Spinal cord (tissue), 10 donors: Measurements from ENCODE around the gene LZIC. TPM values are rescaled to one million over a fixed set of nuclear protein-coding genes. Genes with fewer than 3 reads are reported as not detected.

ENCODE experiments used
- DNase-seq, 6 donors: peaks; one replicate each; pipeline versions ENCODE4 v3.0.0 to v3.0.0-alpha.2; 2013 to 2015; ENCODE audit warnings: low spot score in 6 of 6, low read depth in 4 of 6
- H3K27ac ChIP-seq: one replicate; pipeline ENCODE4 v1.5.1; 2013; ENCODE audit warnings: low read depth, low read length, control low read depth
- H3K27me3 ChIP-seq: one replicate; pipeline ENCODE4 v1.6.1; 2013; ENCODE audit warnings: low read length; ENCODE audit not compliant: control insufficient read depth, insufficient read depth
- H3K36me3 ChIP-seq: one replicate; pipeline ENCODE4 v1.6.1; 2013; ENCODE audit warnings: low read length; ENCODE audit not compliant: control insufficient read depth, insufficient read depth
- H3K4me1 ChIP-seq: one replicate; pipeline ENCODE4 v1.6.1; 2013; ENCODE audit warnings: low read length; ENCODE audit not compliant: control insufficient read depth, insufficient read depth
- H3K4me3 ChIP-seq: one replicate; pipeline ENCODE4 v1.5.1; 2013; ENCODE audit warnings: low read depth, low read length, control low read depth
- H3K9me3 ChIP-seq: one replicate; pipeline ENCODE4 v1.6.1; 2013; ENCODE audit warnings: low read length; ENCODE audit not compliant: control insufficient read depth, insufficient read depth
- WGBS: methylation state at CpG from one replicate; pipeline ENCODE4 v1.1.5; 2013; ENCODE audit warnings: missing lambda C conversion rate; ENCODE audit not compliant: insufficient coverage; 5-methylcytosine and 5-hydroxymethylcytosine counted together
- polyA plus RNA-seq, 2 donors: library from polyadenylated mRNA; unstranded; fragments of 120-200 nt; gene quantifications; one replicate each; pipeline ENCODE4 v1.2.1, GENCODE V29; 2013; ENCODE audit not compliant: insufficient read length in 2 of 2
- total RNA-seq, 2 donors: library from RNA; depleted of rRNA in 1 of 2; stranded (reverse); fragments of 120-200 nt in 1 of 2; fragments of >200 nt in 1 of 2; gene quantifications; one replicate each; pipeline versions ENCODE4 v1.2.3 to v1.2.4, GENCODE V29; 2013 to 2014
- donor health status: healthy.

The LZIC gene
- total and polyA plus RNA-seq, 4 donors = 51.5 to 67.3 (median 64.2) TPM

- Histone ChIP-seq H3K4me3 (no peak overlapping the region), H3K27ac (no peak overlapping the region)
- 90% methylated on average over 10 of the region's 12 CpGs for WGBS
Measured at GRCh38 chr1:9912264-9912936, 30.8 kb downstream of the LZIC start.

GRCh38 chr1:9910423-9911178 is 32.6 kb downstream of the LZIC start:
- H3K4me3 ChIP-seq = peak overlapping the region; percentile 68
- DNase-seq = peak; percentile 89 to 100 (median 96)
- H3K9me3 ChIP-seq = no peaks in the 10 kb centered on the region
- WGBS = under 1% methylated on average over 43 of the region's 45 CpGs
- no peaks in the 10 kb centered on the region for H3K36me3 ChIP-seq
- H3K4me1 ChIP-seq = peaks cover 14% of the 10 kb centered on the region
- no peaks in the 10 kb centered on the region for H3K27me3 ChIP-seq
- peak overlapping the region; percentile 95 for H3K27ac ChIP-seq

More at GRCh38 chr1:9912264-9912936, 30.8 kb downstream of the LZIC start:
- Histone ChIP-seq H3K4me1 (peaks cover 14% of the 10 kb centered on the region), H3K9me3 (no peaks in the 10 kb centered on the region), H3K27me3 (no peaks in the 10 kb centered on the region), H3K36me3 (no peaks in the 10 kb centered on the region)
- DNase-seq = no peak

- Histone ChIP-seq H3K4me3 (peak within 1 kb of the TSS; percentile 71), H3K4me1 (peaks cover 14% of the 10 kb centered on the region), H3K36me3 (no peaks in the 10 kb centered on the region), H3K9me3 (no peaks in the 10 kb centered on the region), H3K27me3 (no peaks in the 10 kb centered on the region), H3K27ac (peak within 1 kb of the TSS; percentile 95)
- WGBS = under 1% methylated on average over 55 of the region's 55 CpGs
- DNase-seq = no peak
Measured at GRCh38 chr1:9910076-9910422, 33.1 kb downstream of the LZIC start, which contains the start of gene CTNNBIP1. TSS of gene CTNNBIP1 (minus strand) at chr1:9910269. CDS start at chr1:9872064, 38,205 bp downstream.

GRCh38 chr1:9909234-9910046 is 33.8 kb downstream of the LZIC start:
- H3K27ac ChIP-seq = no peak overlapping the region
- peak in 2 of 6 donors; percentile 26 to 37 for DNase-seq
- WGBS = under 1% methylated on average over 46 of the region's 47 CpGs

DNA sequence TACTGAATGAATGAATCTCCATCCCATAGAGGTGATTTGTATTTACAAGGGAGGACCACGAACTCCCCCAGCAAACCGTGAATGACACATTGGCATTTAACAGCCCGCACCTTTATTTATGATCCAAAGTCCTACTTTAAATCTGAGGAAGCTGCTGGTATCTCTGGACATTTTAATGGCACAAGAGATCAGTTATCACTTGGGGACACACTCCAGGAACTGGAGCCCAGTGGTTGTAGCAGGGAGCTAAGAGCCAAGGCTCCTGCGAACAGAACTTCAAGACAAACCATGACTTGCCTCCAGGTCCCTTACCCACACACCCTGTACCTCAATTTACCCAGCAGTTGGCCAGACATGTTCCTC is 34.3 kb downstream of the LZIC start:
- no peaks in the 10 kb centered on the region for H3K9me3 ChIP-seq
- WGBS = 100% methylated on average over 2 of the region's 4 CpGs

More at GRCh38 chr1:9909234-9910046, 33.8 kb downstream of the LZIC start:
- Histone ChIP-seq H3K36me3 (no peaks in the 10 kb centered on the region), H3K4me1 (peaks cover 14% of the 10 kb centered on the region), H3K27me3 (no peaks in the 10 kb centered on the region), H3K9me3 (no peaks in the 10 kb centered on the region), H3K4me3 (peak overlapping the region; percentile 71)

DNA sequence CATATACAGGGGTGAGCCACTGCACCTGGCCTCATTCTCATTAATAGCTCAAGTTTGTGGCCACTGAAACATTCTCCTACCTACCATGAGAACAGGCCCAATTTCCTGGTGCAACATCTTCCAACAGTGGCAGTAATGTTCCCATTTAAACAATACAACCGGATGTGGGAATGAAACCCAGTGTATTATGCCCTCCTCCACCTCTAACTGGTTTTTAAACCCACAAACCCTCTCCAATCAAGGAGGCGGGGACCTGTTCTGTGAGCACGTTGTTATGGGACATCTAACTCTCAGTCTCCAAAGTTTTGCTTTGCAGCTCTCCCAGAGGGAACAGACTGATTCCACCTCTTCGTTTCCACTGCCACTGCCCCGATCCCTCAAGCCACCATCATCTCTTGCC is 35.8 kb downstream of the LZIC start:
- Histone ChIP-seq H3K4me3 (no peak overlapping the region), H3K27ac (no peak overlapping the region), H3K9me3 (no peaks in the 10 kb centered on the region), H3K27me3 (no peaks in the 10 kb centered on the region), H3K4me1 (peaks cover 14% of the 10 kb centered on the region), H3K36me3 (no peaks in the 10 kb centered on the region)
- no peak for DNase-seq
- WGBS = 91% methylated on average over 5 of the region's 5 CpGs

More for the DNA sequence above, 34.3 kb downstream of the LZIC start:
- Histone ChIP-seq H3K4me1 (peaks cover 14% of the 10 kb centered on the region), H3K4me3 (peak overlapping the region; percentile 71), H3K27me3 (no peaks in the 10 kb centered on the region), H3K36me3 (no peaks in the 10 kb centered on the region), H3K27ac (no peak overlapping the region)
- DNase-seq = no peak

DNA sequence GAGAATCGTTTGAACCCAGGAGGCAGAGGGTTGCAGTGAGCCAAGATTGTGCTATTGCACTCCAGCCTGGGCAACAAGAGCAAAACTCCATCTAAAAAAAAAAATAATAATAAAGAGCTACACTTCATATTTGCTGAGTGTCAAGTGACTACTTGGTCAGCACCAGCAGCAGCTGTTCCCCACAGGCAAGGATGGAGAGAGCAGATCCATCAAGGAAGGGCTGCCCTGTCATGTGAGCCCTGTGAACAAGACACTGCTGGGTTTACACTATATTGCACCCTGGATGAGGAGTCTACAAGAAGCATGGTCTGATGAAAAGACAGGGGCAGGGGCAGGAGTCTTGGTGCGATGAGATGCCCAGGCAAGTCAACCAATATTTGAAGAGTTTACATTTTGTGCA is 36.7 kb downstream of the LZIC start:
- DNase-seq = no peak
- no peaks in the 10 kb centered on the region for H3K9me3 ChIP-seq
- no peak overlapping the region for H3K27ac ChIP-seq
- H3K4me3 ChIP-seq = no peak overlapping the region
- WGBS = 88% methylated on average over 1 of the region's 2 CpGs
- peaks cover 20% of the 10 kb centered on the region for H3K4me1 ChIP-seq
- H3K36me3 ChIP-seq = peaks cover 3% of the 10 kb centered on the region
- no peaks in the 10 kb centered on the region for H3K27me3 ChIP-seq

GRCh38 chr1:9905010-9905409 is 38.2 kb downstream of the LZIC start:
- no peak for DNase-seq
- H3K27ac ChIP-seq = no peak overlapping the region
- 83% methylated on average over 4 of the region's 4 CpGs for WGBS

GRCh38 chr1:9904596-9904995 is 38.6 kb downstream of the LZIC start:
- no peaks in the 10 kb centered on the region for H3K9me3 ChIP-seq
- H3K27ac ChIP-seq = no peak overlapping the region
- H3K36me3 ChIP-seq = peaks cover 3% of the 10 kb centered on the region
- no peaks in the 10 kb centered on the region for H3K27me3 ChIP-seq
- WGBS = 17% methylated on average over 1 of the region's 3 CpGs
- H3K4me1 ChIP-seq = peaks cover 24% of the 10 kb centered on the region
- H3K4me3 ChIP-seq = no peak overlapping the region
- no peak for DNase-seq

More at GRCh38 chr1:9905010-9905409, 38.2 kb downstream of the LZIC start:
- peaks cover 3% of the 10 kb centered on the region for H3K36me3 ChIP-seq
- peaks cover 24% of the 10 kb centered on the region for H3K4me1 ChIP-seq
- H3K4me3 ChIP-seq = no peak overlapping the region
- H3K27me3 ChIP-seq = no peaks in the 10 kb centered on the region
- no peaks in the 10 kb centered on the region for H3K9me3 ChIP-seq
